ENCODE data around the gene OLR1.
A peak's percentile ranks its signal among the peaks of the same experiment; 100 is the strongest.
"Not testable (repeated sequence)": the region's sequence is repeated elsewhere in the genome, so short reads cannot be mapped to it uniquely, and the experiment has no call there.

The OLR1 gene

DNA sequence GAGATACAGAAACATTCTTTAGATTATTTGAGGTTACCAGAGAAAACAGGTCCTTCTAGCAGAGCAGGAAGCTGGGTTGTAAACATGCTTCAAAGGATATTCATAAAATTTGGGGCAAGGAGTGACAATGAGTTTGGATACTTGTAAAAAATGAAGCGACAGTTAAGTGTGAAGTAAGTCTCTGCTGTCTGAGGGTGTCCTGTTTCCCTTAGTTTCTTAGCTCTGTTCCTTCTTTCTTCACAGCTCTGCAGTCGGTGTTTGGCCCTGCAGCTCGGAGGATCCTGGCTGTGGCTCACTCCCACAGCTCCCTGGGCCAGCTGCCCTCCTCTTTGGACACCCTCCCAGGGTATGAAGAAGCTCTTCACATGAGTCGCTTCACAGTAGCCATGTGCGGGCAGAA is 17.7 kb upstream of the OLR1 start:
- TF ChIP-seq, protein P1, sequence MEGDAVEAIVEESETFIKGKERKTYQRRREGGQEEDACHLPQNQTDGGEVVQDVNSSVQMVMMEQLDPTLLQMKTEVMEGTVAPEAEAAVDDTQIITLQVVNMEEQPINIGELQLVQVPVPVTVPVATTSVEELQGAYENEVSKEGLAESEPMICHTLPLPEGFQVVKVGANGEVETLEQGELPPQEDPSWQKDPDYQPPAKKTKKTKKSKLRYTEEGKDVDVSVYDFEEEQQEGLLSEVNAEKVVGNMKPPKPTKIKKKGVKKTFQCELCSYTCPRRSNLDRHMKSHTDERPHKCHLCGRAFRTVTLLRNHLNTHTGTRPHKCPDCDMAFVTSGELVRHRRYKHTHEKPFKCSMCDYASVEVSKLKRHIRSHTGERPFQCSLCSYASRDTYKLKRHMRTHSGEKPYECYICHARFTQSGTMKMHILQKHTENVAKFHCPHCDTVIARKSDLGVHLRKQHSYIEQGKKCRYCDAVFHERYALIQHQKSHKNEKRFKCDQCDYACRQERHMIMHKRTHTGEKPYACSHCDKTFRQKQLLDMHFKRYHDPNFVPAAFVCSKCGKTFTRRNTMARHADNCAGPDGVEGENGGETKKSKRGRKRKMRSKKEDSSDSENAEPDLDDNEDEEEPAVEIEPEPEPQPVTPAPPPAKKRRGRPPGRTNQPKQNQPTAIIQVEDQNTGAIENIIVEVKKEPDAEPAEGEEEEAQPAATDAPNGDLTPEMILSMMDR (conservative IDR thresholded peaks at IDR 0.05; ENCODE audit: low read length), result no peak
- DNase-seq (ENCODE audit: low read depth), result peak; percentile 79
- no peak overlapping the region for H3K4me3 ChIP-seq (ENCODE audit: low read length)

DNA sequence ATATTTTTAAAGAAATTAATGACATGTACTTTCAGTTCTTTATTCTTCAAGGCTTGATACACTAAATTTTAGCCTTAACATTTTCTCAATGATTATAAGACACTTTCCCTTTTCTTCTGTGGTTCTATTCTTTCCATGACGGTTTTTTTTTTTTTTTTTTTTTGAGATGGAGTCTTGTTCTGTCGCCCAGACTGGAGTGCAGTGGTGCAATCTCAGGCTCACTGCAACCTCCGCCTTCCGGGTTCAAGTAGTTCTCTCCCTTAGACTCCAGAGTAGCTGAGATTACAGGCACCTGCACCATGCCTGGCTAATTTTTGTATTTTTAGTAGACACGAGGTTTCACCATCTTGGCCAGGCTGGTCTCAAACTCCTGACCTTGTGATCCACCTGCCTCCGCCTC is 15.0 kb upstream of the OLR1 start:
- not testable (repeated sequence) for H3K4me3 ChIP-seq (ENCODE audit: low read length); DNase-seq (ENCODE audit: low read depth)

DNA sequence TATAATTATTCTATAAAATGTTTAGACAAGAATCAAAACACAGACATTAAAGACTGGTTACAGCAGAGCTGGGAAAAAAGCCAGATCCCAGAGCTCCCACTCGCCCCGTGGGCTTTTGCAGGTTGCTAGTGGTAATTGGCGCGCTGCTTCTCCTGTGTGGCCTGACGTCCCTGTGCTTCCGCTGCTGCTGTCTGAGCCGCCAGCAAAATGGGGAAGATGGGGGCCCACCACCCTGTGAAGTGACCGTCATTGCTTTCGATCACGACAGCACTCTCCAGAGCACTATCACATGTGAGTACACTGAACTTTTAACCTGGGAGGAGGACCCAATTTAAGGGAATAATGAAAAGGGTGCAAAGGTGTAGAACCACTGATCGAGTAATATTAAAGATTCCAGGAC is 14.4 kb upstream of the OLR1 start:
- H3K4me3 ChIP-seq (ENCODE audit: low read length), result no peak overlapping the region
- TF ChIP-seq, protein P1 (conservative IDR thresholded peaks at IDR 0.05; ENCODE audit: low read length), result no peak
- DNase-seq (ENCODE audit: low read depth), result no peak

DNA sequence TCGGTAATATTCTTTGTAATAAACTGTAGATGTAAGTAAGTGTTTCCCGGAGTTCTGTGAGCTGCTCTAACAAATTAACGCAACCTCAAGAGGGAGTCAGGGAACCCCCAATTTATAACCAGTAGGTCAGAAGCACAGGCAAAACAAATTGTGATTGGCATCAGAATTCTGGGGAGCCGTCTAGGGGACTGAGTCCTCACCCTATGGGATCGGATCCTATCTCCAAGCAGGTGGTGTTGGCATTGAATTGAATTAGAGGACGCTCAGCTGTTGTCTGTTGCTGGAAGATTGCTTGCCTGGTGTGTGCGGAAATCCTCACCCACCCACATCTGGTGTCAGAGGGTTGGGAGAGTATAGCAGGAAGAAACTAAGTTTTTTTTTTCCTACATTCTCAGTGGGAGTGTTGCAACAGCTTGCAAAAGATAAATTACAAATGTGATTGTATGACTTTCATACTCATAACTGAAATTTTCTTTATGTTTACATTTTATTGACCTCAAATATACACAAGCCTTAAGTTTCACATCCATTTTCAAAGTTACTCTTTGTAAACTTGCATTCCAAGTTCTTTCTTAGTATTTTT is 12.4 kb upstream of the OLR1 start:
- TF ChIP-seq, protein P1 (conservative IDR thresholded peaks at IDR 0.05; ENCODE audit: low read length), result no peak
- no peak overlapping the region for H3K4me3 ChIP-seq (ENCODE audit: low read length)
- DNase-seq (ENCODE audit: low read depth), result peak; percentile 91

DNA sequence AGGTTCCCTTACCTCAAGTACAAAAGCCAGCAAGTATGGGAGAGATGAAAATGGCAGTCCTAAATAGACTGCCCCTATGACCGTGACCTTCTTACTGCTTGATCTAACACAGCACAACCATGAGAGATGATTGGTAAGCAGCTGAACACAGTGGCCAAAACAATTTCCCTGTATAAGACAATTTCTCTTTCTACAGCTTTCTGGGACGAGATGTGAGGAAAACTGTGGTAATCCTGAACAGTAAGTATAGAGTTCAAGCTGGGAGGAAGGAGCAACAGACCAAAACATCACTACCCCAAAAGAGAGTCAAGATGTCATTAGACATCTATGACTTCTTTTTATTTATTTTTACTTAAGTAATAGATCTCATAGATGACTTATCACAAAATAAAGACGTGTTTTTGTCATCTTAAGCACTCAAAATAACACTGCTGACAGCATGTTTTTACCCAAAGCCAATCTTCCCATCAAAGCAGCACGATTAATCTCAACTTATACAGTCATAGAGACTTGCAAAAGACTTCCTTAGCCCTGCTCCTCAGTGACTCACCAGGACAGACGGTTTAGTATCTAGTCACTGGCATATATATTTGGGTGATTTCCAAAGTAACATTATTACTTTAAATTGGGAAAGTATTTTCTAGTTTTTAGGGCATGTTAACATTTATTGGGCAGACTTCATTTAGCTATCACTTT is 10.6 kb upstream of the OLR1 start:
- peak; percentile 85 for DNase-seq (ENCODE audit: low read depth)
- TF ChIP-seq, protein P1 (conservative IDR thresholded peaks at IDR 0.05; ENCODE audit: low read length), result no peak
- no peak overlapping the region for H3K4me3 ChIP-seq (ENCODE audit: low read length)

DNA sequence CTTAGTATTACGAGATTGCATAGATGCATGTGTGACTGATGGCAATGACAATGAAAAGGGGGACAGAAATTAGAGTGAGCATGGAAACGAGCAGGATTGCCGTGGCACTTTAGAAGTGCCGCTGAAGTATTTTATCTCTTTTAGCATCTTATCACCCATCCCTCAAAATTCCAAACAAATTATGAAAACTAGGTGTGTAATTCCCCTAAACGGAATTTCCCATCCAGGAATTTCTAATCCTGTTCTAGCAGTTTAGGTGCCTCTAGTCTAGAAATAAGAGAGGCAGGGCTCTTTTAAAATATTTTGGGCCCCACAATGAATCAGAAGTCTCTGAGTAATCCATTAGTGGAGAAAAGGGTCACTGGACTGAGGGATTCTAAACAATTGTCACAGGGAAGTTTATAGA is 7.8 kb upstream of the OLR1 start:
- DNase-seq (ENCODE audit: low read depth), result no peak
- no peak overlapping the region for H3K4me3 ChIP-seq (ENCODE audit: low read length)
- TF ChIP-seq, protein P1 (conservative IDR thresholded peaks at IDR 0.05; ENCODE audit: low read length), result no peak

DNA sequence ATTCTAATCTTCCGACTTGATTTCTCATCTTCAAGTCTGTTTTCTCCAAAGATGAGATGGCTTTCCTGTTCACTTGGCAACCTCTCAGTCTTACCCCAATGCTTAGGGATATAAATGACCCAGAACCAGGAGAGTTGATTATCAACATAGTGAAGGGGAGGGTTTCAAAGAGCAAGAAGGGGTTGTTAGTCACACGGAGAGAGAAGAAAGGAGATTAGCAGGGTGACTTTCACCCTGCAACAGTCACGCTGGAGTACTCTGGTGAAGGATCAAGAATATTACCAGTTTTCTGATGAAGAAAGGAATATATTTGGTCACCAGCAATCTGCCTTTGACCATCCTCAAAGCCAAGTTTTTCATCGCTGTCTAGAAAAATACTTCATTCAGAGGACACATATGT is 6.9 kb upstream of the OLR1 start, which contains the start of gene TMEM52B:
Gene TMEM52B (plus strand): TSS at position 212 of the 400 bp plus-strand sequence. CDS start 543 bp downstream, outside the sequence.
- H3K4me3 ChIP-seq (ENCODE audit: low read length), result no peak within 1 kb of the TSS
- no peak for DNase-seq (ENCODE audit: low read depth)
- TF ChIP-seq, protein P1 (conservative IDR thresholded peaks at IDR 0.05; ENCODE audit: low read length), result no peak
